GM12878 (cell line): ENCODE data around the gene MRPL50.

Experiments
- ATF7 ChIP-seq: fragments of 450-650 bp; IDR thresholded peaks from 2 replicates; pipeline ENCODE4 v1.6.1; 2016; ENCODE audit warnings: low read depth, mild to moderate bottlenecking
- CBX3 ChIP-seq: fragments of 200-600 bp; sonication (generic); IDR thresholded peaks from 2 replicates; pipeline ENCODE4 v1.6.1; 2016; ENCODE audit warnings: low read depth, borderline replicate concordance
- CTCF ChIP-seq, 3 experiments: IDR thresholded peaks in 2 of 3; conservative IDR thresholded peaks in 1 of 3; 2 replicates each; pipeline ENCODE4 v1.5.1; 2011; ENCODE audit warnings: low read depth in 3 of 3, low read length in 3 of 3, mild to moderate bottlenecking in 3 of 3, control low read depth in 2 of 3, moderate library complexity in 2 of 3, inconsistent platforms in 1 of 3, mixed read lengths in 1 of 3; ENCODE audit not compliant: control insufficient read depth in 2 of 3, insufficient read depth in 1 of 3; ENCODE audit errors: extremely low read depth in 1 of 3
- EZH2 ChIP-seq: IDR thresholded peaks from 2 replicates; pipeline ENCODE4 v1.6.1; 2012; ENCODE audit warnings: low read depth, mild to moderate bottlenecking, control low read depth, inconsistent platforms, low read length, borderline replicate concordance; ENCODE audit not compliant: control insufficient read depth
- FOS ChIP-seq: IDR thresholded peaks from 3 replicates; pipeline ENCODE4 v1.6.1; 2011; ENCODE audit warnings: borderline replicate concordance; ENCODE audit not compliant: insufficient read length; ENCODE audit errors: extremely low read depth
- PML ChIP-seq: IDR thresholded peaks from 2 replicates; pipeline ENCODE4 v1.6.1; 2012; ENCODE audit warnings: low read length, inconsistent platforms
- SMC3 ChIP-seq: IDR thresholded peaks from 2 replicates; pipeline ENCODE4 v1.6.1; 2011; ENCODE audit warnings: low read length, improper control_type of control experiment, borderline replicate concordance
- TAF1 ChIP-seq: IDR thresholded peaks from 2 replicates; pipeline ENCODE4 v1.6.1; 2011; ENCODE audit warnings: mild to moderate bottlenecking, low read depth, low read length, borderline replicate concordance
- TBL1XR1 ChIP-seq: IDR thresholded peaks from 2 replicates; pipeline ENCODE4 v1.6.1; 2012; ENCODE audit warnings: low read depth, low read length, improper control_type of control experiment
- TCF3 ChIP-seq: IDR thresholded peaks from 2 replicates; pipeline ENCODE4 v1.6.1; 2012; ENCODE audit warnings: low read depth, mild to moderate bottlenecking, low read length, borderline replicate concordance; ENCODE audit not compliant: insufficient read depth

- TF ChIP-seq CTCF (IDR thresholded peaks at IDR 0.05 in 2 of 3, conservative IDR thresholded peaks at IDR 0.05 in 1 of 3; ENCODE audit: control insufficient read depth in 2 of 3, extremely low read depth in 1 of 3, insufficient read depth in 1 of 3, low read depth in 3 of 3, low read length in 3 of 3) (no peak), TBL1XR1 (no peak), EZH2 (no peak), FOS (no peak), TAF1 (no peak), ATF7 (no peak), CBX3 (no peak), SMC3 (no peak), PML (no peak), TCF3 (no peak)
Measured at GRCh38 chr9:101381833-101382342, 16.5 kb downstream of the MRPL50 start.
